ENCODE results near the gene MCM3. TPM values are rescaled to one million over a fixed set of nuclear protein-coding genes. Genes with fewer than 3 reads are reported as not detected.

The MCM3 gene
- total and polyA plus RNA-seq, 4 donors: 7.4 to 60.8 (median 12.3) TPM

DNA sequence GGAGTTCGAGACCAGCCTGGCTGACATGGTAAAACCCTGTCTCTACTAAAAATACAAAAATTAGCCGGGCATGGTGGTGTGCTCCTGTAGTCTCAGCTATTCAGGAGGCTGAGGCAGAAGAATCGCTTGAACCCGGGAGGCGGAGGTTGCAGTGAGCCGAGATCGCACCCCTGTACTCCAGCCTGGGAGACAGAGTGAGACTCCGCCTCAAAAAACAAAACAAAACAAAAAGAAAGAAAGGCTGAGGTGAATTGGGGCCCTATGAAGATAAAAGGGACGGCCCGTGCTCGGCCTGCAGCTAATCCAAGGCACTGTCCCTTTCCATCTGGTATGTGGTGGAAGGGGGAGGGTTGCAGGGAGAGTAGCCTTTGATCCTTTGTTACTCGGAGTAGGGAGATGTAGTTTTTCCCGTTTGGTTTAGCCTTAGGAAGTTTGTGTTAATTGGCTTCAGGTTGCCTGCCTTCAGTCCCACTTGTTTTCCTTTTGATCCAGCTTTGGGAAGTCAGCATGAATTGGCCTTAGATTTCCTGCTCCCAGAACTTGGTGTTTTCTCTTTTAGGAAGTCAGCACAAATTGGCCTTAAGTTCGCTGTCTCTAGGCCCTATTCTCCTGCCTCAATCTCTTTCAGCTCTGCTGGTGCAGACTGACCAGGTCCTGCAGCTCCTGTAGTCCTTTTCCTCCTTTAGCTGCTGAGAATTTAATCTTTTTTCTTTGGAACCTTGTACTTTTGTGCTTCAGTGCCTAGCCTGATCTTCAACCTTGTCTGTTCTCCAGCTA is 41.3 kb upstream of the MCM3 start:
- Histone ChIP-seq H3K27me3 (ENCODE audit: control insufficient read depth in 4 of 4, insufficient read depth in 4 of 4, low read length in 3 of 4) (no peaks in the 10 kb centered on the region), H3K9ac (ENCODE audit: low read depth in 1 of 2, low read length in 2 of 2) (no peak overlapping the region), H3K27ac (ENCODE audit: low read depth in 1 of 2, low read length in 2 of 2) (no peak overlapping the region), H3K4me1 (ENCODE audit: control insufficient read depth in 4 of 4, insufficient read depth in 4 of 4, low read length in 3 of 4) (no peaks in the 10 kb centered on the region), H3K36me3 (ENCODE audit: control insufficient read depth in 4 of 4, insufficient read depth in 3 of 4, low read depth in 1 of 4, low read length in 3 of 4) (no peaks in the 10 kb centered on the region), H3K4me3 (ENCODE audit: low read depth in 1 of 3, low read length in 3 of 3) (no peak overlapping the region), H3K9me3 (ENCODE audit: control insufficient read depth in 4 of 4, low read length in 3 of 4) (no peaks in the 10 kb centered on the region)
- DNase-seq (ENCODE audit: low spot score): no peak
- TF ChIP-seq FOXA2 (IDR thresholded peaks at IDR 0.05): no peak
- TF ChIP-seq RAD21 (IDR thresholded peaks at IDR 0.05): no peak
- no peak for TF ChIP-seq SP1 (IDR thresholded peaks at IDR 0.05)
- TF ChIP-seq RXRA (IDR thresholded peaks at IDR 0.05): no peak
- no peak for TF ChIP-seq NR2F2 (IDR thresholded peaks at IDR 0.05)
- no peak for TF ChIP-seq HNF4G (IDR thresholded peaks at IDR 0.05)
- TF ChIP-seq TAF1 (conservative IDR thresholded peaks at IDR 0.05): no peak
- TF ChIP-seq, protein P1, sequence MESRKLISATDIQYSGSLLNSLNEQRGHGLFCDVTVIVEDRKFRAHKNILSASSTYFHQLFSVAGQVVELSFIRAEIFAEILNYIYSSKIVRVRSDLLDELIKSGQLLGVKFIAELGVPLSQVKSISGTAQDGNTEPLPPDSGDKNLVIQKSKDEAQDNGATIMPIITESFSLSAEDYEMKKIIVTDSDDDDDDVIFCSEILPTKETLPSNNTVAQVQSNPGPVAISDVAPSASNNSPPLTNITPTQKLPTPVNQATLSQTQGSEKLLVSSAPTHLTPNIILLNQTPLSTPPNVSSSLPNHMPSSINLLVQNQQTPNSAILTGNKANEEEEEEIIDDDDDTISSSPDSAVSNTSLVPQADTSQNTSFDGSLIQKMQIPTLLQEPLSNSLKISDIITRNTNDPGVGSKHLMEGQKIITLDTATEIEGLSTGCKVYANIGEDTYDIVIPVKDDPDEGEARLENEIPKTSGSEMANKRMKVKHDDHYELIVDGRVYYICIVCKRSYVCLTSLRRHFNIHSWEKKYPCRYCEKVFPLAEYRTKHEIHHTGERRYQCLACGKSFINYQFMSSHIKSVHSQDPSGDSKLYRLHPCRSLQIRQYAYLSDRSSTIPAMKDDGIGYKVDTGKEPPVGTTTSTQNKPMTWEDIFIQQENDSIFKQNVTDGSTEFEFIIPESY (IDR thresholded peaks at IDR 0.05): no peak
- TF ChIP-seq EGR1 (IDR thresholded peaks at IDR 0.05; ENCODE audit: low read depth in 2 of 2): no peak
- no peak for TF ChIP-seq YY1 (IDR thresholded peaks at IDR 0.05)
- TF ChIP-seq HNF4A (conservative IDR thresholded peaks at IDR 0.05): no peak
- TF ChIP-seq, protein P2, sequence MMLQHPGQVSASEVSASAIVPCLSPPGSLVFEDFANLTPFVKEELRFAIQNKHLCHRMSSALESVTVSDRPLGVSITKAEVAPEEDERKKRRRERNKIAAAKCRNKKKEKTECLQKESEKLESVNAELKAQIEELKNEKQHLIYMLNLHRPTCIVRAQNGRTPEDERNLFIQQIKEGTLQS (IDR thresholded peaks at IDR 0.05): no peak
- TF ChIP-seq, protein P3, sequence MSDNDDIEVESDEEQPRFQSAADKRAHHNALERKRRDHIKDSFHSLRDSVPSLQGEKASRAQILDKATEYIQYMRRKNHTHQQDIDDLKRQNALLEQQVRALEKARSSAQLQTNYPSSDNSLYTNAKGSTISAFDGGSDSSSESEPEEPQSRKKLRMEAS (IDR thresholded peaks at IDR 0.05): no peak
- TF ChIP-seq, protein P4, sequence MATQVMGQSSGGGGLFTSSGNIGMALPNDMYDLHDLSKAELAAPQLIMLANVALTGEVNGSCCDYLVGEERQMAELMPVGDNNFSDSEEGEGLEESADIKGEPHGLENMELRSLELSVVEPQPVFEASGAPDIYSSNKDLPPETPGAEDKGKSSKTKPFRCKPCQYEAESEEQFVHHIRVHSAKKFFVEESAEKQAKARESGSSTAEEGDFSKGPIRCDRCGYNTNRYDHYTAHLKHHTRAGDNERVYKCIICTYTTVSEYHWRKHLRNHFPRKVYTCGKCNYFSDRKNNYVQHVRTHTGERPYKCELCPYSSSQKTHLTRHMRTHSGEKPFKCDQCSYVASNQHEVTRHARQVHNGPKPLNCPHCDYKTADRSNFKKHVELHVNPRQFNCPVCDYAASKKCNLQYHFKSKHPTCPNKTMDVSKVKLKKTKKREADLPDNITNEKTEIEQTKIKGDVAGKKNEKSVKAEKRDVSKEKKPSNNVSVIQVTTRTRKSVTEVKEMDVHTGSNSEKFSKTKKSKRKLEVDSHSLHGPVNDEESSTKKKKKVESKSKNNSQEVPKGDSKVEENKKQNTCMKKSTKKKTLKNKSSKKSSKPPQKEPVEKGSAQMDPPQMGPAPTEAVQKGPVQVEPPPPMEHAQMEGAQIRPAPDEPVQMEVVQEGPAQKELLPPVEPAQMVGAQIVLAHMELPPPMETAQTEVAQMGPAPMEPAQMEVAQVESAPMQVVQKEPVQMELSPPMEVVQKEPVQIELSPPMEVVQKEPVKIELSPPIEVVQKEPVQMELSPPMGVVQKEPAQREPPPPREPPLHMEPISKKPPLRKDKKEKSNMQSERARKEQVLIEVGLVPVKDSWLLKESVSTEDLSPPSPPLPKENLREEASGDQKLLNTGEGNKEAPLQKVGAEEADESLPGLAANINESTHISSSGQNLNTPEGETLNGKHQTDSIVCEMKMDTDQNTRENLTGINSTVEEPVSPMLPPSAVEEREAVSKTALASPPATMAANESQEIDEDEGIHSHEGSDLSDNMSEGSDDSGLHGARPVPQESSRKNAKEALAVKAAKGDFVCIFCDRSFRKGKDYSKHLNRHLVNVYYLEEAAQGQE (IDR thresholded peaks at IDR 0.05): no peak
- no peak for TF ChIP-seq JUND (IDR thresholded peaks at IDR 0.05)
- no peak for TF ChIP-seq GABPA (IDR thresholded peaks at IDR 0.05 in 1 of 2, conservative IDR thresholded peaks at IDR 0.05 in 1 of 2)
- no peak for TF ChIP-seq FOXA1 (IDR thresholded peaks at IDR 0.05)
- TF ChIP-seq, protein P5, sequence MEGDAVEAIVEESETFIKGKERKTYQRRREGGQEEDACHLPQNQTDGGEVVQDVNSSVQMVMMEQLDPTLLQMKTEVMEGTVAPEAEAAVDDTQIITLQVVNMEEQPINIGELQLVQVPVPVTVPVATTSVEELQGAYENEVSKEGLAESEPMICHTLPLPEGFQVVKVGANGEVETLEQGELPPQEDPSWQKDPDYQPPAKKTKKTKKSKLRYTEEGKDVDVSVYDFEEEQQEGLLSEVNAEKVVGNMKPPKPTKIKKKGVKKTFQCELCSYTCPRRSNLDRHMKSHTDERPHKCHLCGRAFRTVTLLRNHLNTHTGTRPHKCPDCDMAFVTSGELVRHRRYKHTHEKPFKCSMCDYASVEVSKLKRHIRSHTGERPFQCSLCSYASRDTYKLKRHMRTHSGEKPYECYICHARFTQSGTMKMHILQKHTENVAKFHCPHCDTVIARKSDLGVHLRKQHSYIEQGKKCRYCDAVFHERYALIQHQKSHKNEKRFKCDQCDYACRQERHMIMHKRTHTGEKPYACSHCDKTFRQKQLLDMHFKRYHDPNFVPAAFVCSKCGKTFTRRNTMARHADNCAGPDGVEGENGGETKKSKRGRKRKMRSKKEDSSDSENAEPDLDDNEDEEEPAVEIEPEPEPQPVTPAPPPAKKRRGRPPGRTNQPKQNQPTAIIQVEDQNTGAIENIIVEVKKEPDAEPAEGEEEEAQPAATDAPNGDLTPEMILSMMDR (IDR thresholded peaks at IDR 0.05; ENCODE audit: low read depth, low read length, missing input control): no peak
- 75% methylated on average over 14 of the region's 14 CpGs for WGBS

Measured in liver (tissue), 9 donors.